HL-60 (cell line): ENCODE data around the gene CRYZL1.

Experiments used
- DNase-seq, 2 experiments: peaks; one replicate each; pipeline ENCODE4 v3.0.0-alpha.2; 2010 to 2020; ENCODE audit warnings: low read depth in 1 of 2, low spot score in 1 of 2
- H3K27ac ChIP-seq: fragments of 250-450 bp; sonication (Bioruptor Pico); replicated peaks from 2 replicates; pipeline ENCODE4 v1.5.1; 2020; ENCODE audit warnings: mild to moderate bottlenecking, moderate library complexity
- H3K27me3 ChIP-seq: fragments of 250-450 bp; sonication (Bioruptor Pico); 2 replicates; pipeline ENCODE4 v1.5.1; 2021; ENCODE audit warnings: mild to moderate bottlenecking, moderate library complexity; ENCODE audit not compliant: insufficient read depth, poor library complexity, severe bottlenecking
- H3K4me3 ChIP-seq: replicated peaks from 2 replicates; pipeline ENCODE4 v1.5.1; 2011; ENCODE audit warnings: mild to moderate bottlenecking, control low read depth, low read length; ENCODE audit not compliant: insufficient read depth
- CTCF ChIP-seq: IDR thresholded peaks from one replicate; pipeline ENCODE4 v1.5.1; 2011; ENCODE audit warnings: low read length, control low read depth, inconsistent platforms; ENCODE audit not compliant: insufficient read depth
- GABPA ChIP-seq: IDR thresholded peaks from 2 replicates; pipeline ENCODE4 v1.6.1; 2012; ENCODE audit warnings: low read depth
- POLR2AphosphoS5 ChIP-seq: IDR thresholded peaks from 2 replicates; pipeline ENCODE4 v1.6.1; 2012; ENCODE audit warnings: low read depth
- SPI1 ChIP-seq: IDR thresholded peaks from 2 replicates; pipeline ENCODE4 v1.6.1; 2012; ENCODE audit warnings: low read depth, mild to moderate bottlenecking, borderline replicate concordance
- TF ChIP-seq, protein P1 (sequence below): IDR thresholded peaks from 2 replicates; pipeline ENCODE4 v1.6.1; 2012; ENCODE audit warnings: low read depth; ENCODE audit not compliant: insufficient replicate concordance

CRYZL1 gene

GRCh38 chr21:33559813-33560212, 81.7 kb downstream of the CRYZL1 start:
- TF ChIP-seq GABPA (no peak), SPI1 (no peak), POLR2AphosphoS5 (no peak), CTCF (no peak)
- TF ChIP-seq, protein P1, sequence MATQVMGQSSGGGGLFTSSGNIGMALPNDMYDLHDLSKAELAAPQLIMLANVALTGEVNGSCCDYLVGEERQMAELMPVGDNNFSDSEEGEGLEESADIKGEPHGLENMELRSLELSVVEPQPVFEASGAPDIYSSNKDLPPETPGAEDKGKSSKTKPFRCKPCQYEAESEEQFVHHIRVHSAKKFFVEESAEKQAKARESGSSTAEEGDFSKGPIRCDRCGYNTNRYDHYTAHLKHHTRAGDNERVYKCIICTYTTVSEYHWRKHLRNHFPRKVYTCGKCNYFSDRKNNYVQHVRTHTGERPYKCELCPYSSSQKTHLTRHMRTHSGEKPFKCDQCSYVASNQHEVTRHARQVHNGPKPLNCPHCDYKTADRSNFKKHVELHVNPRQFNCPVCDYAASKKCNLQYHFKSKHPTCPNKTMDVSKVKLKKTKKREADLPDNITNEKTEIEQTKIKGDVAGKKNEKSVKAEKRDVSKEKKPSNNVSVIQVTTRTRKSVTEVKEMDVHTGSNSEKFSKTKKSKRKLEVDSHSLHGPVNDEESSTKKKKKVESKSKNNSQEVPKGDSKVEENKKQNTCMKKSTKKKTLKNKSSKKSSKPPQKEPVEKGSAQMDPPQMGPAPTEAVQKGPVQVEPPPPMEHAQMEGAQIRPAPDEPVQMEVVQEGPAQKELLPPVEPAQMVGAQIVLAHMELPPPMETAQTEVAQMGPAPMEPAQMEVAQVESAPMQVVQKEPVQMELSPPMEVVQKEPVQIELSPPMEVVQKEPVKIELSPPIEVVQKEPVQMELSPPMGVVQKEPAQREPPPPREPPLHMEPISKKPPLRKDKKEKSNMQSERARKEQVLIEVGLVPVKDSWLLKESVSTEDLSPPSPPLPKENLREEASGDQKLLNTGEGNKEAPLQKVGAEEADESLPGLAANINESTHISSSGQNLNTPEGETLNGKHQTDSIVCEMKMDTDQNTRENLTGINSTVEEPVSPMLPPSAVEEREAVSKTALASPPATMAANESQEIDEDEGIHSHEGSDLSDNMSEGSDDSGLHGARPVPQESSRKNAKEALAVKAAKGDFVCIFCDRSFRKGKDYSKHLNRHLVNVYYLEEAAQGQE: no peak
- Histone ChIP-seq H3K4me3 (no peak overlapping the region), H3K27ac (no peak overlapping the region), H3K27me3 (no peaks in the 10 kb centered on the region)
- no peak for DNase-seq

GRCh38 chr21:33558777-33559421, 82.6 kb downstream of the CRYZL1 start:
- Histone ChIP-seq H3K27me3 (no peaks in the 10 kb centered on the region), H3K27ac (no peak overlapping the region), H3K4me3 (no peak overlapping the region)
- DNase-seq: no peak
- TF ChIP-seq CTCF: no peak

DNA sequence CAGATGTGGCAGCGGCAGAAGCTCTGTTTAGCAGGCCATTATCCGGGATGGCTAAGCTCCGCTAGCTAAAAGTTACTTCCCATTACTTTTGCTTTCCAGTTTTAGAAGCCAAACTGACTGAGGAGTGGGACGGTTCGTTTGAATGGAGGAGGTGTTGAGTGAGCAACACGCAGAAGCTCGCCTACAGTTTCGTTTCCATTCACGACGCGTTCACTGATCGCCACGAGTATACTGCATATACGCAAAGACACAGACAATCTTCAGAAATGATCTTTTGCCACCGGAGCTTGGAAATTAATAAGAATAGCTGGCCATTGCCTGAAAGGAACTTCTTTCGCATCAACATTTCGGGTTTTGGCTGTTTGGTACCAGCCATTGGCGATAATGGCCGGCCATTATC, 84.1 kb downstream of the CRYZL1 start:
- H3K27me3 ChIP-seq: no peaks in the 10 kb centered on the region
- no peak for DNase-seq
- H3K27ac ChIP-seq: no peak overlapping the region
- no peak overlapping the region for H3K4me3 ChIP-seq
- no peak for TF ChIP-seq CTCF
- TF ChIP-seq SPI1: no peak
- TF ChIP-seq, protein P1: no peak
- TF ChIP-seq GABPA: no peak
- TF ChIP-seq POLR2AphosphoS5: no peak

DNA sequence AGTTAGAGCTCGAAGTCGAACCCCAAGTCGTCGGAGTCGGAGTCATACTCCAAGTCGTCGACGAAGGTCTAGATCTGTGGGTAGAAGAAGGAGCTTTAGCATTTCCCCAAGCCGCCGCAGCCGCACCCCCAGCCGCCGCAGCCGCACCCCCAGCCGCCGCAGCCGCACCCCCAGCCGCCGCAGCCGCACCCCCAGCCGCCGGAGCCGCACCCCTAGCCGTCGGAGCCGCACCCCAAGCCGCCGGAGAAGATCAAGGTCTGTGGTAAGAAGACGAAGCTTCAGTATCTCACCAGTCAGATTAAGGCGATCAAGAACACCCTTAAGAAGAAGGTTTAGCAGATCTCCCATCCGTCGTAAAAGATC, 86.6 kb downstream of the CRYZL1 start:
- Histone ChIP-seq H3K27ac (no peak overlapping the region), H3K27me3 (no peaks in the 10 kb centered on the region), H3K4me3 (no peak overlapping the region)
- TF ChIP-seq CTCF: no peak
- TF ChIP-seq SPI1: no peak
- TF ChIP-seq GABPA: no peak
- no peak for TF ChIP-seq POLR2AphosphoS5
- no peak for DNase-seq
